DOHH2 (cell line): ENCODE results near the gene GTF3C6.

Experiments
- CTCF ChIP-seq: fragments of 200-600 bp; sonication (generic); IDR thresholded peaks from one replicate; pipeline ENCODE4 v1.5.1; 2014; ENCODE audit warnings: antibody characterized with exemption, mild to moderate bottlenecking, low read depth, low read length; ENCODE audit not compliant: poor library complexity, severe bottlenecking
- EZH2phosphoT487 ChIP-seq: fragments of 200-600 bp; sonication (generic); IDR thresholded peaks from 2 replicates; pipeline ENCODE4 v1.6.1; 2017; ENCODE audit warnings: borderline replicate concordance, mild to moderate bottlenecking, antibody characterized with exemption, low read length, moderate library complexity, mixed read lengths

- TF ChIP-seq CTCF (no peak), EZH2phosphoT487 (no peak)
Measured at GRCh38 chr6:110951986-110952794, 6.3 kb upstream of the GTF3C6 start.
